Liver (tissue), 9 donors: Measurements from ENCODE around the gene PYGO2. TPM values are rescaled to one million over a fixed set of nuclear protein-coding genes. Genes with fewer than 3 reads are reported as not detected.

Source experiments
- DNase-seq: peaks from one replicate; pipeline ENCODE4 v3.0.0-alpha.2; 2017; ENCODE audit warnings: low spot score
- H3K27ac ChIP-seq, 2 donors: one replicate each; pipeline ENCODE4 v1.7.0; 2013; ENCODE audit warnings: inconsistent platforms in 2 of 2, low read length in 2 of 2, control low read depth in 1 of 2, low read depth in 1 of 2, mild to moderate bottlenecking in 1 of 2
- H3K27me3 ChIP-seq, 4 donors: one replicate each; pipeline versions ENCODE4 v1.6.1 to v1.7.0; 2013; ENCODE audit warnings: low read length in 3 of 4, inconsistent platforms in 1 of 4, mild to moderate bottlenecking in 1 of 4, moderate library complexity in 1 of 4; ENCODE audit not compliant: control insufficient read depth in 4 of 4, insufficient read depth in 4 of 4
- H3K36me3 ChIP-seq, 4 donors: one replicate each; pipeline versions ENCODE4 v1.6.1 to v1.7.0; 2013; ENCODE audit warnings: low read length in 3 of 4, mild to moderate bottlenecking in 3 of 4, low read depth in 1 of 4, moderate library complexity in 1 of 4; ENCODE audit not compliant: control insufficient read depth in 4 of 4, insufficient read depth in 3 of 4
- H3K4me1 ChIP-seq, 4 donors: one replicate each; pipeline versions ENCODE4 v1.6.1 to v1.7.0; 2013; ENCODE audit warnings: low read length in 3 of 4, mild to moderate bottlenecking in 3 of 4, moderate library complexity in 1 of 4; ENCODE audit not compliant: control insufficient read depth in 4 of 4, insufficient read depth in 4 of 4
- H3K4me3 ChIP-seq, 3 donors: one replicate each; pipeline versions ENCODE4 v1.6.1 to v1.7.0; 2013; ENCODE audit warnings: low read length in 3 of 3, control low read depth in 1 of 3, low read depth in 1 of 3, mild to moderate bottlenecking in 1 of 3
- H3K9ac ChIP-seq, 2 donors: one replicate each; pipeline ENCODE4 v1.7.0; 2013; ENCODE audit warnings: low read length in 2 of 2, mild to moderate bottlenecking in 2 of 2, moderate library complexity in 2 of 2, control low read depth in 1 of 2, low read depth in 1 of 2
- H3K9me3 ChIP-seq, 4 donors: one replicate each; pipeline versions ENCODE4 v1.6.1 to v1.7.0; 2013; ENCODE audit warnings: low read length in 3 of 4; ENCODE audit not compliant: control insufficient read depth in 4 of 4
- EGR1 ChIP-seq, 2 donors: IDR thresholded peaks; 2 replicates each; pipeline ENCODE4 v1.6.1; 2016 to 2018; ENCODE audit warnings: antibody characterized with exemption in 2 of 2, low read depth in 2 of 2
- FOXA1 ChIP-seq: IDR thresholded peaks from 2 replicates; pipeline ENCODE4 v1.6.1; 2016; ENCODE audit warnings: antibody characterized with exemption
- FOXA2 ChIP-seq: IDR thresholded peaks from 2 replicates; pipeline ENCODE4 v1.6.1; 2016; ENCODE audit warnings: antibody characterized with exemption
- GABPA ChIP-seq, 2 donors: IDR thresholded peaks in 1 of 2; conservative IDR thresholded peaks in 1 of 2; 2 replicates each; pipeline ENCODE4 v1.6.1; 2016; ENCODE audit warnings: antibody characterized with exemption in 2 of 2, mild to moderate bottlenecking in 1 of 2, moderate library complexity in 1 of 2
- HNF4A ChIP-seq, 2 donors: conservative IDR thresholded peaks; 2 replicates each; pipeline ENCODE4 v1.6.1; 2016; ENCODE audit warnings: antibody characterized with exemption in 2 of 2, mild to moderate bottlenecking in 2 of 2
- HNF4G ChIP-seq: IDR thresholded peaks from 2 replicates; pipeline ENCODE4 v1.6.1; 2016; ENCODE audit warnings: antibody characterized with exemption
- JUND ChIP-seq, 2 donors: IDR thresholded peaks; 2 replicates each; pipeline ENCODE4 v1.6.1; 2016; ENCODE audit warnings: antibody characterized with exemption in 2 of 2
- NR2F2 ChIP-seq: IDR thresholded peaks from 2 replicates; pipeline ENCODE4 v1.6.1; 2016; ENCODE audit warnings: antibody characterized with exemption
- RAD21 ChIP-seq, 2 donors: IDR thresholded peaks; 2 replicates each; pipeline ENCODE4 v1.6.1; 2016; ENCODE audit warnings: antibody characterized with exemption in 2 of 2, mild to moderate bottlenecking in 2 of 2
- RXRA ChIP-seq, 2 donors: IDR thresholded peaks; 2 replicates each; pipeline ENCODE4 v1.6.1; 2017 to 2018; ENCODE audit warnings: antibody characterized with exemption in 2 of 2, mild to moderate bottlenecking in 1 of 2
- SP1 ChIP-seq: IDR thresholded peaks from 2 replicates; pipeline ENCODE4 v1.6.1; 2018; ENCODE audit warnings: antibody characterized with exemption, mild to moderate bottlenecking
- TAF1 ChIP-seq: conservative IDR thresholded peaks from 2 replicates; pipeline ENCODE4 v1.6.1; 2016; ENCODE audit warnings: antibody characterized with exemption, mild to moderate bottlenecking
- YY1 ChIP-seq: IDR thresholded peaks from 2 replicates; pipeline ENCODE4 v1.6.1; 2016; ENCODE audit warnings: antibody characterized with exemption, mild to moderate bottlenecking
- WGBS: extraction: QIAGEN DNeasy Blood & Tissue Kit; methylation state at CpG from one replicate; pipeline ENCODE4 v1.1.7; 2013; 5-methylcytosine and 5-hydroxymethylcytosine counted together
- polyA plus RNA-seq, 2 donors: library from polyadenylated mRNA; stranded (reverse) in 1 of 2; unstranded in 1 of 2; fragments of 200-250 nt in 1 of 2; fragments of >200 nt in 1 of 2; fragmentation: Nextera tagmentation in 1 of 2; extraction: Ambion mirVana in 1 of 2; gene quantifications; one replicate each; pipeline versions ENCODE4 v1.2.1 to v1.2.3, GENCODE V29; 2013 to 2015
- total RNA-seq, 2 donors: library from RNA; depleted of rRNA; stranded (reverse); fragments of >200 nt; gene quantifications; one replicate each; pipeline ENCODE4 v1.2.3, GENCODE V29; 2014
- TF ChIP-seq, protein P1 (sequence below): fragments of 150-350 bp; IDR thresholded peaks from 2 replicates; pipeline ENCODE4 v1.5.1; 2017; ENCODE audit warnings: improper control_type of control experiment, low read depth, low read length; ENCODE audit not compliant: missing input control
- TF ChIP-seq, protein P2 (sequence below): IDR thresholded peaks from 2 replicates; pipeline ENCODE4 v1.6.1; 2016; ENCODE audit warnings: antibody characterized with exemption
- TF ChIP-seq, protein P3 (sequence below): IDR thresholded peaks from 2 replicates; pipeline ENCODE4 v1.6.1; 2016; ENCODE audit warnings: antibody characterized with exemption
- TF ChIP-seq, protein P4 (sequence below): IDR thresholded peaks from 2 replicates; pipeline ENCODE4 v1.6.1; 2016; ENCODE audit warnings: antibody characterized with exemption, mild to moderate bottlenecking
- TF ChIP-seq, protein P5 (sequence below): IDR thresholded peaks from 2 replicates; pipeline ENCODE4 v1.6.1; 2016; ENCODE audit warnings: antibody characterized with exemption
- donor health status: healthy.
- donor health status: healthy.
- donor health status: healthy.
- donor health status: healthy.
- donor health status: healthy.

The PYGO2 gene
- total and polyA plus RNA-seq, 4 donors, result 5.0 to 8.2 (median 7.0) TPM

DNA sequence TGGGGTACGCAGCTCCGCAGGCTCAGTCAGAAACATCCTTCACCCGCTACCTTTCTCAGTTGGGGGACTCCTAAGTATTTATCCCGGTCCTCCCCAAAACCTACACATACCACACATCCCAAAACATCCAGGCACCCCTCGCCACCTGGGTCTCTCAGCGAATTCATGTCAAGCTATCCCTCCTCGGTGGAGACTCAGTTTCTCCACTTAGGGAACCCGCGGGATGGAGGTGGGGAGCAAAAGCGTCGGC is 39.8 kb upstream of the PYGO2 start:
- H3K4me3 ChIP-seq, result peak overlapping the region; percentile 73 to 74 (median 73)
- H3K27ac ChIP-seq, result peak overlapping the region; percentile 96 to 97
- peaks cover 13 to 48% (median 39%) of the 10 kb centered on the region in 4 donors for H3K4me1 ChIP-seq
- WGBS, result 0% methylated on average over 11 of the region's 11 CpGs
- no peaks in the 10 kb centered on the region for H3K27me3 ChIP-seq
- no peak for DNase-seq
- no peaks in the 10 kb centered on the region for H3K9me3 ChIP-seq
- H3K9ac ChIP-seq, result peak overlapping the region; percentile 71 to 87
- TF ChIP-seq, protein P1, sequence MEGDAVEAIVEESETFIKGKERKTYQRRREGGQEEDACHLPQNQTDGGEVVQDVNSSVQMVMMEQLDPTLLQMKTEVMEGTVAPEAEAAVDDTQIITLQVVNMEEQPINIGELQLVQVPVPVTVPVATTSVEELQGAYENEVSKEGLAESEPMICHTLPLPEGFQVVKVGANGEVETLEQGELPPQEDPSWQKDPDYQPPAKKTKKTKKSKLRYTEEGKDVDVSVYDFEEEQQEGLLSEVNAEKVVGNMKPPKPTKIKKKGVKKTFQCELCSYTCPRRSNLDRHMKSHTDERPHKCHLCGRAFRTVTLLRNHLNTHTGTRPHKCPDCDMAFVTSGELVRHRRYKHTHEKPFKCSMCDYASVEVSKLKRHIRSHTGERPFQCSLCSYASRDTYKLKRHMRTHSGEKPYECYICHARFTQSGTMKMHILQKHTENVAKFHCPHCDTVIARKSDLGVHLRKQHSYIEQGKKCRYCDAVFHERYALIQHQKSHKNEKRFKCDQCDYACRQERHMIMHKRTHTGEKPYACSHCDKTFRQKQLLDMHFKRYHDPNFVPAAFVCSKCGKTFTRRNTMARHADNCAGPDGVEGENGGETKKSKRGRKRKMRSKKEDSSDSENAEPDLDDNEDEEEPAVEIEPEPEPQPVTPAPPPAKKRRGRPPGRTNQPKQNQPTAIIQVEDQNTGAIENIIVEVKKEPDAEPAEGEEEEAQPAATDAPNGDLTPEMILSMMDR, result no peak
- TF ChIP-seq HNF4A (conservative IDR thresholded peaks at IDR 0.05), result no peak
- H3K36me3 ChIP-seq, result no peaks in the 10 kb centered on the region

DNA sequence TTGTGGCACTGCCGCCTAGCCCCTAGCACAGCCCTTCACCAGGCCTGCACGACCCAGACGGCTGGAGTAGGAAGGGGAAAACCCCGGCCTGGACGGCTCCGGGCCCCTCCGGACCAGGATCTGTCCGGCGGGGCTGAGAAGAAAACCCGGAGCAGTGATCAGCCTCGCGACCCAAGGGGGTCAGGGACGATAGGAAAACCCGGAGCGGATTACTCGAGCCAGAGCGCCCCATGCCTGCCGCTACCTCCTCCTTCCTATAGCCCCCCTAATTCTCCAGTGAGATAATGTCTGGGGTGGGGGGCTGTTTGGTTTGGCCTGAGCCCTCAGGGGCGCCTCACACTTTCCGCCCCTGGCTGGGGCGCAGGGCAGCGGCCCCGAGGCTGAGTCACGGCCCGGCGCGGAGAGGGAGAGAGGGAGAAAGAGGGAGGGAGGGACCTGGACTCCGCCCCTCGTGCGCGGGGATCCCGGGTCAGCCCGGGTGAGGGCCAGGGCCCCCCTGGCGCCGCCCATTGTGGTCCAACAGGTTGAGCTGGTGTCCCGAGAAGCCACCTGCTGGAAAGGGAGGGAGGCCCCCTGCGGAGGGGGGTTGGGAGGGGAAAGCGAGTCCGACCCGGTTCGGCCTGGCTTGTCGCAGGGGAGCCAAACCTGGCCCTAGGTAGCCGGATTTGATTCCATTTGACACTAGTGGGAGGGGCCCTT is 39.3 kb upstream of the PYGO2 start:
- peak overlapping the region; percentile 71 to 87 for H3K9ac ChIP-seq
- TF ChIP-seq YY1 (peak; percentile 71), HNF4A (conservative IDR thresholded peaks at IDR 0.05) (peak; percentile 58 to 70), TAF1 (peak; percentile 21), JUND (IDR thresholded peaks at IDR 0.05) (peak; percentile 87 to 88), EGR1 (IDR thresholded peaks at IDR 0.05; ENCODE audit: low read depth in 2 of 2) (peak in 1 of 2 donors; percentile 7), GABPA (IDR thresholded peaks at IDR 0.05 in 1 of 2, conservative IDR thresholded peaks at IDR 0.05 in 1 of 2) (peak in 1 of 2 donors; percentile 36), FOXA1 (no peak), NR2F2 (peak; percentile 76), HNF4G (peak; percentile 37), RXRA (IDR thresholded peaks at IDR 0.05) (peak; percentile 81 to 93), SP1 (peak; percentile 91), RAD21 (IDR thresholded peaks at IDR 0.05) (peak in 1 of 2 donors; percentile 13), FOXA2 (no peak)
- TF ChIP-seq, protein P1, result no peak
- TF ChIP-seq, protein P2, sequence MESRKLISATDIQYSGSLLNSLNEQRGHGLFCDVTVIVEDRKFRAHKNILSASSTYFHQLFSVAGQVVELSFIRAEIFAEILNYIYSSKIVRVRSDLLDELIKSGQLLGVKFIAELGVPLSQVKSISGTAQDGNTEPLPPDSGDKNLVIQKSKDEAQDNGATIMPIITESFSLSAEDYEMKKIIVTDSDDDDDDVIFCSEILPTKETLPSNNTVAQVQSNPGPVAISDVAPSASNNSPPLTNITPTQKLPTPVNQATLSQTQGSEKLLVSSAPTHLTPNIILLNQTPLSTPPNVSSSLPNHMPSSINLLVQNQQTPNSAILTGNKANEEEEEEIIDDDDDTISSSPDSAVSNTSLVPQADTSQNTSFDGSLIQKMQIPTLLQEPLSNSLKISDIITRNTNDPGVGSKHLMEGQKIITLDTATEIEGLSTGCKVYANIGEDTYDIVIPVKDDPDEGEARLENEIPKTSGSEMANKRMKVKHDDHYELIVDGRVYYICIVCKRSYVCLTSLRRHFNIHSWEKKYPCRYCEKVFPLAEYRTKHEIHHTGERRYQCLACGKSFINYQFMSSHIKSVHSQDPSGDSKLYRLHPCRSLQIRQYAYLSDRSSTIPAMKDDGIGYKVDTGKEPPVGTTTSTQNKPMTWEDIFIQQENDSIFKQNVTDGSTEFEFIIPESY, result peak; percentile 35
- TF ChIP-seq, protein P3, sequence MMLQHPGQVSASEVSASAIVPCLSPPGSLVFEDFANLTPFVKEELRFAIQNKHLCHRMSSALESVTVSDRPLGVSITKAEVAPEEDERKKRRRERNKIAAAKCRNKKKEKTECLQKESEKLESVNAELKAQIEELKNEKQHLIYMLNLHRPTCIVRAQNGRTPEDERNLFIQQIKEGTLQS, result peak; percentile 73
- TF ChIP-seq, protein P4, sequence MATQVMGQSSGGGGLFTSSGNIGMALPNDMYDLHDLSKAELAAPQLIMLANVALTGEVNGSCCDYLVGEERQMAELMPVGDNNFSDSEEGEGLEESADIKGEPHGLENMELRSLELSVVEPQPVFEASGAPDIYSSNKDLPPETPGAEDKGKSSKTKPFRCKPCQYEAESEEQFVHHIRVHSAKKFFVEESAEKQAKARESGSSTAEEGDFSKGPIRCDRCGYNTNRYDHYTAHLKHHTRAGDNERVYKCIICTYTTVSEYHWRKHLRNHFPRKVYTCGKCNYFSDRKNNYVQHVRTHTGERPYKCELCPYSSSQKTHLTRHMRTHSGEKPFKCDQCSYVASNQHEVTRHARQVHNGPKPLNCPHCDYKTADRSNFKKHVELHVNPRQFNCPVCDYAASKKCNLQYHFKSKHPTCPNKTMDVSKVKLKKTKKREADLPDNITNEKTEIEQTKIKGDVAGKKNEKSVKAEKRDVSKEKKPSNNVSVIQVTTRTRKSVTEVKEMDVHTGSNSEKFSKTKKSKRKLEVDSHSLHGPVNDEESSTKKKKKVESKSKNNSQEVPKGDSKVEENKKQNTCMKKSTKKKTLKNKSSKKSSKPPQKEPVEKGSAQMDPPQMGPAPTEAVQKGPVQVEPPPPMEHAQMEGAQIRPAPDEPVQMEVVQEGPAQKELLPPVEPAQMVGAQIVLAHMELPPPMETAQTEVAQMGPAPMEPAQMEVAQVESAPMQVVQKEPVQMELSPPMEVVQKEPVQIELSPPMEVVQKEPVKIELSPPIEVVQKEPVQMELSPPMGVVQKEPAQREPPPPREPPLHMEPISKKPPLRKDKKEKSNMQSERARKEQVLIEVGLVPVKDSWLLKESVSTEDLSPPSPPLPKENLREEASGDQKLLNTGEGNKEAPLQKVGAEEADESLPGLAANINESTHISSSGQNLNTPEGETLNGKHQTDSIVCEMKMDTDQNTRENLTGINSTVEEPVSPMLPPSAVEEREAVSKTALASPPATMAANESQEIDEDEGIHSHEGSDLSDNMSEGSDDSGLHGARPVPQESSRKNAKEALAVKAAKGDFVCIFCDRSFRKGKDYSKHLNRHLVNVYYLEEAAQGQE, result peak; percentile 61
- TF ChIP-seq, protein P5, sequence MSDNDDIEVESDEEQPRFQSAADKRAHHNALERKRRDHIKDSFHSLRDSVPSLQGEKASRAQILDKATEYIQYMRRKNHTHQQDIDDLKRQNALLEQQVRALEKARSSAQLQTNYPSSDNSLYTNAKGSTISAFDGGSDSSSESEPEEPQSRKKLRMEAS, result peak; percentile 36
- no peaks in the 10 kb centered on the region for H3K27me3 ChIP-seq
- H3K36me3 ChIP-seq, result no peaks in the 10 kb centered on the region
- H3K9me3 ChIP-seq, result no peaks in the 10 kb centered on the region
- H3K4me1 ChIP-seq, result peaks cover 10 to 46% (median 37%) of the 10 kb centered on the region in 4 donors
- under 1% methylated on average over 43 of the region's 43 CpGs for WGBS
- H3K4me3 ChIP-seq, result peak overlapping the region; percentile 73 to 74 (median 73)
- peak; percentile 85 for DNase-seq
- peak overlapping the region; percentile 96 to 97 for H3K27ac ChIP-seq
